Vagina (tissue), 2 donors: ENCODE data around the gene MYADM. TPM values are rescaled to one million over a fixed set of nuclear protein-coding genes. Genes with fewer than 3 reads are reported as not detected.

Experiments used
- DNase-seq, 2 donors: peaks; one replicate each; pipeline ENCODE4 v3.0.0-alpha.2; 2017; ENCODE audit errors: extremely low spot score in 2 of 2
- H3K27ac ChIP-seq: fragments of 200-600 bp; sonication (generic); one replicate; pipeline ENCODE4 v1.5.1; 2019
- H3K27me3 ChIP-seq: fragments of 200-600 bp; sonication (generic); one replicate; pipeline ENCODE4 v1.5.1; 2019
- H3K36me3 ChIP-seq, 2 donors: fragments of 200-600 bp; sonication (generic); one replicate each; pipeline ENCODE4 v1.5.1; 2017 to 2019
- H3K4me1 ChIP-seq: fragments of 200-600 bp; sonication (generic); one replicate; pipeline ENCODE4 v1.5.1; 2019
- H3K4me3 ChIP-seq, 2 donors: fragments of 200-600 bp; sonication (generic); 1 replicate in 1 of 2; 2 replicates in 1 of 2; pipeline ENCODE4 v1.5.1; 2016 to 2019
- H3K9me3 ChIP-seq: fragments of 200-600 bp; sonication (generic); one replicate; pipeline ENCODE4 v1.5.1; 2019
- CTCF ChIP-seq, 3 experiments: fragments of 450-650 bp in 2 of 3; fragments of 200-600 bp in 1 of 3; sonication (generic) in 1 of 3; IDR thresholded peaks; one replicate each; pipeline ENCODE4 v1.5.1; 2017 to 2019; ENCODE audit warnings: antibody characterized with exemption in 3 of 3, mild to moderate bottlenecking in 2 of 3, moderate library complexity in 2 of 3
- POLR2A ChIP-seq, 2 donors: fragments of 450-650 bp; IDR thresholded peaks; one replicate each; pipeline ENCODE4 v1.6.1; 2017; ENCODE audit warnings: antibody characterized with exemption in 2 of 2, mild to moderate bottlenecking in 2 of 2, moderate library complexity in 2 of 2
- POLR2AphosphoS5 ChIP-seq, 2 donors: sonication (generic); formaldehyde crosslinking; IDR thresholded peaks; one replicate each; pipeline ENCODE4 v1.9.0; 2017; ENCODE audit warnings: antibody characterized with exemption in 2 of 2, mild to moderate bottlenecking in 2 of 2, low read depth in 1 of 2; ENCODE audit not compliant: insufficient read depth in 1 of 2
- intact Hi-C: fragments of 100-400 bp; cut with DNase I; formaldehyde crosslinking; loops from one replicate; pipeline ENCODE4 v1.15.1; 2023
- total RNA-seq: library from RNA; depleted of rRNA; stranded (reverse); fragments of >200 nt; gene quantifications from one replicate; pipeline ENCODE4 v1.2.3, GENCODE V29; 2016

MYADM gene
- total RNA-seq, result 68.3 TPM

GRCh38 chr19:53867225-53868090, at the start of gene MYADM:
Gene MYADM (plus strand): TSS chr19:53867883. CDS start chr19:53873530, 5,647 bp downstream.
- Histone ChIP-seq H3K4me1 (peaks cover 60% of the 10 kb centered on the region), H3K4me3 (peak within 1 kb of the TSS; percentile 66 to 96), H3K27me3 (no peaks in the 10 kb centered on the region), H3K9me3 (no peaks in the 10 kb centered on the region), H3K27ac (peak within 1 kb of the TSS; percentile 95), H3K36me3 (no peaks in the 10 kb centered on the region)
- intact Hi-C loops, result no loop called here
- TF ChIP-seq POLR2A (IDR thresholded peaks at IDR 0.05) (peak in 1 of 2 donors; percentile 84), CTCF (IDR thresholded peaks at IDR 0.05) (no peak), POLR2AphosphoS5 (IDR thresholded peaks at IDR 0.05; ENCODE audit: insufficient read depth in 1 of 2, low read depth in 1 of 2) (peak; percentile 78 to 86)
- peak in 1 of 2 donors; percentile 99 for DNase-seq

- no peaks in the 10 kb centered on the region for H3K36me3 ChIP-seq
- H3K27ac ChIP-seq, result no peak overlapping the region
- DNase-seq, result no peak
- intact Hi-C loops, result no loop called here
- H3K9me3 ChIP-seq, result no peaks in the 10 kb centered on the region
- no peaks in the 10 kb centered on the region for H3K27me3 ChIP-seq
- H3K4me3 ChIP-seq, result no peak overlapping the region
- no peaks in the 10 kb centered on the region for H3K4me1 ChIP-seq
- TF ChIP-seq POLR2A (IDR thresholded peaks at IDR 0.05), result no peak
- TF ChIP-seq CTCF (IDR thresholded peaks at IDR 0.05), result no peak
- TF ChIP-seq POLR2AphosphoS5 (IDR thresholded peaks at IDR 0.05; ENCODE audit: insufficient read depth in 1 of 2, low read depth in 1 of 2), result no peak
Measured at GRCh38 chr19:53818756-53819155, 48.9 kb upstream of the MYADM start.

GRCh38 chr19:53819861-53820260, 47.8 kb upstream of the MYADM start:
- H3K9me3 ChIP-seq, result no peaks in the 10 kb centered on the region
- no peaks in the 10 kb centered on the region for H3K36me3 ChIP-seq
- H3K4me3 ChIP-seq, result no peak overlapping the region
- H3K27me3 ChIP-seq, result no peaks in the 10 kb centered on the region
- no peak for DNase-seq
- TF ChIP-seq POLR2A (IDR thresholded peaks at IDR 0.05), result no peak
- no peak for TF ChIP-seq POLR2AphosphoS5 (IDR thresholded peaks at IDR 0.05; ENCODE audit: insufficient read depth in 1 of 2, low read depth in 1 of 2)
- TF ChIP-seq CTCF (IDR thresholded peaks at IDR 0.05), result no peak
- H3K27ac ChIP-seq, result no peak overlapping the region
- intact Hi-C loops, result no loop called here
- no peaks in the 10 kb centered on the region for H3K4me1 ChIP-seq

- no peak for DNase-seq
- intact Hi-C loops, result no loop called here
- H3K36me3 ChIP-seq, result no peaks in the 10 kb centered on the region
- H3K27ac ChIP-seq, result no peak overlapping the region
- H3K4me3 ChIP-seq, result no peak overlapping the region
- H3K9me3 ChIP-seq, result no peaks in the 10 kb centered on the region
- no peaks in the 10 kb centered on the region for H3K4me1 ChIP-seq
- no peak for TF ChIP-seq POLR2AphosphoS5 (IDR thresholded peaks at IDR 0.05; ENCODE audit: insufficient read depth in 1 of 2, low read depth in 1 of 2)
- TF ChIP-seq POLR2A (IDR thresholded peaks at IDR 0.05), result no peak
- no peak for TF ChIP-seq CTCF (IDR thresholded peaks at IDR 0.05)
- H3K27me3 ChIP-seq, result no peaks in the 10 kb centered on the region
Measured at GRCh38 chr19:53823380-53824120, 44.1 kb upstream of the MYADM start.
